Measurements from ENCODE around the gene LGALS1. TPM values are rescaled to one million over a fixed set of nuclear protein-coding genes. Genes with fewer than 3 reads are reported as not detected.

The LGALS1 gene
- total RNA-seq, 1 experiment from 2014 or later: 32.8 TPM

- Histone ChIP-seq H3K14ac (ENCODE audit: insufficient read depth, low read length) (no peak overlapping the region), H2AK5ac (ENCODE audit: insufficient read length, low read length) (no peak overlapping the region), H3K9ac (ENCODE audit: extremely low read depth, insufficient read length, low read length) (no peak overlapping the region), H2BK20ac (ENCODE audit: low read depth, low read length, poor library complexity, severe bottlenecking) (no peak overlapping the region), H4K8ac (replicated peaks; ENCODE audit: insufficient read length, low read depth, low read length) (no peak overlapping the region), H3K27me3 (ENCODE audit: insufficient read depth, low read length) (no peaks in the 10 kb centered on the region), H3K56ac (ENCODE audit: insufficient read length, low read depth, low read length) (no peak overlapping the region), H3K9me3 (ENCODE audit: control insufficient read depth, low read depth, low read length) (no peaks in the 10 kb centered on the region), H3K4me2 (ENCODE audit: insufficient read depth, insufficient read length, low read length) (no peak overlapping the region), H4K5ac (ENCODE audit: insufficient read length, low read depth, low read length) (no peak overlapping the region), H3T11ph (ENCODE audit: low read length) (no peak overlapping the region), H3K18ac (ENCODE audit: insufficient read length, low read depth, low read length) (no peak overlapping the region), H3K79me2 (ENCODE audit: insufficient read depth, low read length) (no peaks in the 10 kb centered on the region; the same call in 1 of the 2 replicates), H4K20me1 (ENCODE audit: control insufficient read depth, insufficient read depth, insufficient read length) (no peaks in the 10 kb centered on the region), H3K23me2 (ENCODE audit: insufficient read length, low read depth, low read length, poor library complexity, severe bottlenecking) (no peaks in the 10 kb centered on the region), H4K91ac (ENCODE audit: insufficient read length, low read depth, low read length) (no peak overlapping the region), H2AFZ (ENCODE audit: low read length) (no peak overlapping the region), H3K27ac (ENCODE audit: insufficient read length, low read depth, low read length) (no peak overlapping the region), H3K4ac (ENCODE audit: low read depth, low read length) (no peak overlapping the region), H3K4me1 (ENCODE audit: insufficient read depth, low read length) (no peaks in the 10 kb centered on the region), H2BK5ac (ENCODE audit: insufficient read length, low read length) (no peak overlapping the region), H3K79me1 (ENCODE audit: insufficient read depth, low read depth, low read length, poor library complexity, severe bottlenecking) (no peaks in the 10 kb centered on the region), H2BK15ac (ENCODE audit: low read depth, low read length) (no peak overlapping the region), H2BK12ac (ENCODE audit: insufficient read length, low read depth, low read length) (no peak overlapping the region), H3K23ac (ENCODE audit: insufficient read length, low read depth, low read length) (no peak overlapping the region), H2BK120ac (ENCODE audit: low read depth, low read length, poor library complexity, severe bottlenecking) (no peak overlapping the region)
- no peak for DNase-seq
- Mint-ChIP-seq H3K4me1 (peaks cover 0 to 3% of the 10 kb centered on the region in 2 experiments; a peak in 1 of 4 replicates), H3K36me3 (ENCODE audit: insufficient read depth in 1 of 3, low read depth in 3 of 3) (peaks cover 33 to 74% (median 68%) of the 10 kb centered on the region in 3 experiments; a peak in 6 of 7 replicates), H3K27me3 (ENCODE audit: low read depth) (no peaks in the 10 kb centered on the region), H3K9me3 (no peaks in the 10 kb centered on the region; a peak in 1 of 5 replicates), H3K4me3 (no peak overlapping the region), H3K27ac (peak overlapping the region in 2 of 3 experiments; percentile 64 to 80; a peak in 2 of 7 replicates)
- no CpG with 5 or more reads among the region's 25 CpGs for WGBS (ENCODE audit: extremely low coverage, insufficient read length, low lambda C conversion rate)
- TF ChIP-seq, protein P1, sequence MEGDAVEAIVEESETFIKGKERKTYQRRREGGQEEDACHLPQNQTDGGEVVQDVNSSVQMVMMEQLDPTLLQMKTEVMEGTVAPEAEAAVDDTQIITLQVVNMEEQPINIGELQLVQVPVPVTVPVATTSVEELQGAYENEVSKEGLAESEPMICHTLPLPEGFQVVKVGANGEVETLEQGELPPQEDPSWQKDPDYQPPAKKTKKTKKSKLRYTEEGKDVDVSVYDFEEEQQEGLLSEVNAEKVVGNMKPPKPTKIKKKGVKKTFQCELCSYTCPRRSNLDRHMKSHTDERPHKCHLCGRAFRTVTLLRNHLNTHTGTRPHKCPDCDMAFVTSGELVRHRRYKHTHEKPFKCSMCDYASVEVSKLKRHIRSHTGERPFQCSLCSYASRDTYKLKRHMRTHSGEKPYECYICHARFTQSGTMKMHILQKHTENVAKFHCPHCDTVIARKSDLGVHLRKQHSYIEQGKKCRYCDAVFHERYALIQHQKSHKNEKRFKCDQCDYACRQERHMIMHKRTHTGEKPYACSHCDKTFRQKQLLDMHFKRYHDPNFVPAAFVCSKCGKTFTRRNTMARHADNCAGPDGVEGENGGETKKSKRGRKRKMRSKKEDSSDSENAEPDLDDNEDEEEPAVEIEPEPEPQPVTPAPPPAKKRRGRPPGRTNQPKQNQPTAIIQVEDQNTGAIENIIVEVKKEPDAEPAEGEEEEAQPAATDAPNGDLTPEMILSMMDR (conservative IDR thresholded peaks at IDR 0.05): no peak
These were observed 33.4 kb downstream of the LGALS1 start for GRCh38 chr22:37708580-37709444.
